GM19043 (cell line): ENCODE measurements around the gene PHF1.

Experiments
- ATAC-seq: cut with Tn5 transposase; IDR thresholded peaks from one replicate; pipeline ENCODE4 v1.9.1; 2021; ENCODE audit warnings: low read depth; ENCODE audit not compliant: unreplicated experiment

Gene PHF1

DNA sequence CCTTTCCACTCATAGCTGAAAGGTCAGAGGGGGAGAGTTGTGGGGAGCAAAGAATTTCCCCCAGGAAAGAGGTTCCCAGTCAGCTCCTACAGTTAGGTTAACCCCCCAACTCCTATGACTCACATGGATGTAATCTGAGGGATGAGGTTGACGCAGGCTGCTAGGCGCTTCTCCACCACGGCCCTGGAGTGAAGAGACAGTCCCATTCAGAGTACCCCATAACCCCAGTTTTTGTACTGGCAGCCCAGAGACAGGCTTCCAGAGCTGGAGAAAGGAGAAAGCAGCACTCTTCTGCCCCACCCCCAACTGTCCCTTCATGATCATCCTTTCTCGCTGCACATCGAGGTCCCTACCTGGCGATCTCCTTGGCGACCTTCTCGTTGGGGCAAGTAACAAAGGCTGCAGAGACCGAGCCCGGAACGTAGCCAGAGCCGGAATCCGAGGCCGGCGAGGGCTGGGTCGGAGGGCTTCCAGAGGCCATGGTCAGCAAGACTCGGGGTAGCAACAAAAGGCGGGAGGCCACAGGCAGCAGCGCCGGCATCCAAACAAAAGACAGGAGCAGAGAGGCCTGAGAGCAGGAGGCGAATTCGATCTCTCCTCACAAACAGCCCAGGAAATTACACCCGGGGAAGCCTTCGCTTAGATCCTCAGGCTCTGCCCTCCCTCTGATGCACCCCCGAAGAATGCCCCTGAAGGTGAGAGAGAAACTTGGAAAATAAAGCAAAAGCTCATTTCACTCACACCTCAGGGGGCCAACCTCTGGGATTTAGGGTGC, 6.5 kb downstream of the PHF1 start:
- no peak for ATAC-seq

DNA sequence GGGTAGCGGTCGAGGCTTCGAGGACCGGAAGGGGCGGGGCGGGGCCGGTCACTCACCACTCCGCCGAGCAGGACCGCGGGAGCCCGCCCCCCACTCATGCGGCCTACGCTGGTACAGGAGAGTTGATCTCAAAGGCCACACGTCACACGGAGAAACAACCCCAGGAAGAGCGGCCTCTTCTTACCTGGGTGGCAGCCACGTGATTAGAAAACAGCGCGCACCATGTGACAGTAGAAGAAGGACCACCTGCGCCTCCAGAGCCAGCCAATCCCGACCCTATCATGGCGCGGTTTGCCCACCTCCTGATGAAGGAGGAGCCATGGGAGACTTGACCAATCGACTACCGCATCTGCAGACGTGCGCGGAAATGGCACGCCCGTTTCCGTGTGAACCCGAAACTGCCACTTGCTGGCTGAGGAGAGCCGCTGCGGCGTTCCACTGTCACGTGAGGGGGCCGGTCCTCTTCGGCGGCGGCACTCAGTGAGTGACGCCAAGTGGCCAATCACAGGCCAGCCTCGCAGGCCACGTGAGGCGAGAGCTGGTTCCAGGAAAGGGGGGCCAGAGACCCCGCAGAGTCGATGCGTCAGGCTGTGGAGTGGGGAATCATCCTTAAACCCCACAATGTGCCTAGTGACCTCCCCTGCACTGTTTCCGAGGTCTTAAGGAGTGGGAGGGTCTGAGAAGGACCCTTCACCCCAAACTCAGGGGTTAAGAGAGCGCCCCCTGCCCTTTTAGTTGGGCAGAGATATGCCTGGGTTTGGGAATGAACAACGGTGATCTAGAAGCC, 7.3 kb downstream of the PHF1 start, which contains the start of gene CUTA:
TSS of gene CUTA (minus strand) at position 205 of the 787 bp plus-strand sequence. CDS start at position 98, 107 bp downstream.
- ATAC-seq, result peak; percentile 80

DNA sequence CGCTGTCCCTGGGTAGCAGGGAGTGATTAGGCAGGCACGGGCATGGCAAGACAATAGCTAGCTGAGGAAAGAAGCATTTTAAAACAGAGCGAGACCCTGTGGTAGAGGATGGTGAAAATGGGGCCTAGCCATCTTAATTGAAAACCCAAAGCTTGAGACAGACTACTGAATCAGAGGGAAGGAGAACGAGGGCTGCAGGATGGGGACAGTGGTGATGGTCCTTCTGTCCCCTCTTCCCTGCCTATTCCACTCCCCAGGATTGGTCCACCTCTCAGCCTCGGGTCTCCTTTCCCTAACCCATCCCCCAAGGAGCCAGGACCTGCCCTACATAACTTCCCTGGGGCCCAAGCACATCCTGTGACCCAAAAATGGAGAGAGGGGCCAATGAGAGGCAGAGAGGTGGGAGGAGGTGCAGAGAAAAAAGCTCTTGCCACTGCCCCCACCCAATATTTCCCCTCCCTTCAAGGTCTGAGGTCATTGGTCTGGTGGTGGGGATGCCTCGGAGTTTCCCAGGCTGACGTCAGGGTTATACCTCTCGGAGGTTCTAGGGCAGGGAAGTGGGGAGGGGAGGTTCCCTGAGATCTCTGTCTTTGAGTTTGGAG, 8.0 kb downstream of the PHF1 start:
- no peak for ATAC-seq

DNA sequence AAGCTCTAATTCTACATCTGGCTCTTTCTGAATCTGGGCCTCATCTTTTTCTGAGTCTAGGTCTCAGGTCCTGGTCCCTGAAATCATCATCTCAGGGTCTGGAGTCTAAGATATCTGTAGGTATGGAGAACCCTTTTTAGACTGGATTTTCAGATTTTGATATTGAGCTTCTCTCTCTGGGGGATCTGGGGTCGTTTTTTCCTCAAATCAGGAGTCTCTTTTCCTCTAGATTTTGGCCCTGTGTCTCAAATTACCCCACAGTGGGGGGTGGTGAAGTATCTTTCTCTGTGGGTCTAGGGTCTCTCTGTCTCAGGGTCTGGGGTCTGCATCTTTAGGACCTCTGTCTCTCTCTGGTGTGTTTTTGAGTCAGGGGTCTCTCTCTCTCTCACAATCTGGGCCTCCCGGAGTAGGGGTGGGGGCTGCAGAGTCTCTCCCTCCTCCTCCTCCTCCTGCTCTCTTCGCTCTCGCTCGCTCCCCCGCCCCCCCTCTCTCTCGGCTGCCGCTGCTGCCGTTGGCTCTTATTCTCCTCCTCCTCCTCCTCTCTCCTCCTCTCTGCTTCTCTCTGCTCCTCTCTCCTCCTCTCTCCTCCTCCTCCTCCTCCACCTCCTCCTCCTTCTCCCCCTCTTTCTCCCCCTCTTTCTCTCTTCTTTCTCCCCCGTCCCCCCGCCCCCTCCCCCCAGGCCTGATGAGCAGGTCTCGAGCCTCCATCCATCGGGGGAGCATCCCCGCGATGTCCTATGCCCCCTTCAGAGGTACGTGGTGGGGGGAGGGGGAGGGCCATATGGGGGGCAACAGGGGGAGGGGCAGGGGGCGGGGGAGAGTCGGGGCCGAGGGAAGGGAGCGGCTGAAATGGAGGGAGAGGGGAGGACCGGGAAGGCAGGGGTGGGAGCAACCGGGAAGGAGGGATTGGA, 9.0 kb downstream of the PHF1 start, which contains the start of gene SYNGAP1:
TSS of gene SYNGAP1 (plus strand) at position 486 of the 911 bp plus-strand sequence. CDS start at position 686, 200 bp downstream.
- ATAC-seq, result no peak

DNA sequence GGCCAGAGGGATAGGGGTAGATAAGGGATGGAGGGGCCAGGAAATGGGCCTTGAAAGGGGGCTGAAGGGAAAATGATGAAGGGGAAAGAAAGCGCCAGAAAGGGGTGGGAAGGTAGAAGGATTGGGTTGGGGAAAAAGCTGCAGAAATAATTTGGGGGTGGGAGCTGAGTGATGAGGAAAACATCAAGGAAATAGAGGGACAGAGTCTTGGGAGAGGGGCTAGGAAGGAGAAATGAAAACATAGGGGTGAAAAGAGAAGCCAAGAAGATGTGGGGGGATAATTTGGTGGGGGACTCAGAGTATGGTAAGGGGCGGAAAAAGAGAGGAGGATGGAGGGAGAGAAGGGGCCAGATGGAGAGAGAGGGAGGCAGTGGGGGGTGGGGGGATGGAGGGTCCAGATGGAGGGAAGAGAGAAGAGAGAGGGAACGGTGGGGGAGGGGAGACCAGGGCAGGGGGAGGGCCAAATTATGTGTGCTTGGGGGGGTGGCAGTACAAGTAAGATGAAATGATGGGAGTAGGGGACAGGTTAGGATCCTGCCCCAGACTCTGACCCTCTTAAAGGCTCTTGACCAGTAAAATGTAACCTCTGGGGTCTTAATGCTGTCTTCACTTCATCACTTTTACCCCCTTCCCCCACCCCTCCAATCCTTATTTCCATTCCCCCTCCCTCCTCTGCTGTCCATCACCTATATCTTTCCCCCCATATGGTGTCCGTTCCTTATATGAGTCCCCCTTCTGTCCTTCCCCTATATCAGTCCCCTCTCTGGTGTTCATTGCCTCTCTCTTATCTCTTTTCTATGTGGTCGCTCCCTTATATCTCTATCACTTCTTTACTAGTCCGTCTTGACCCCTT, 9.9 kb downstream of the PHF1 start:
- no peak for ATAC-seq

DNA sequence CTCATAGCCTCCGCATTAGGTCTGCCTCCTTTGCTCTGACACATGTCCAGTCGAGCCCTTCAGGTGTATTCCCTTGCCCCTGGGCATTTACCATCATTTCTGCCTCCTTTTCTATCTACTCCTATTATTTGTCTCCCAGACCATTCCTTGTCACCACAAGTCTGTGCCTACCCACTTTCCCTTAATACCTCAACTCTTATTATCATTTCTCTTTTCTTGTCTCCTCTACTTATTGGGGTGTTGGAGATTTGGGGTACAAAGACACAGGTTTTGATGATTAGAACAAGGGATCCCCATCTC, 10.5 kb downstream of the PHF1 start:
- ATAC-seq, result no peak

DNA sequence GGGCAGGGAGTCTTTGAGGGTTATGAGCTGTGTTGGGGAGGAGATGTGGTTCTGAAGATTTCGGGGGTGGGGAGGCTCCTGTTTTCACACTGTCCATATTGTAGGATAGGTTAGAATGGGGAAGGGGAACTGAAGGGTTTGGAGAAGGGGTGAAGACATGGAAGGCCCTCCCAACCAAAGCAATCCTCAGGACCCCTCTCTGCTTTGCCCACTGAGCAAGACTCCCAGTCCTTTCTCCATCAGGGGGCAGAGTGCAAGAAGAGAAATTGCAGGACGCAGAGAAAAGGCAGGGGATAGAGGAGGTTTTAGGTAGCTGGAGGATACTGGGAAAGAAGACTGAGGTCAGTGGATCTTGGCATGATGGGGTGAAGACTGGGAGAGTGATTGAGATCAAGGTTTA, 13.0 kb downstream of the PHF1 start:
- no peak for ATAC-seq

DNA sequence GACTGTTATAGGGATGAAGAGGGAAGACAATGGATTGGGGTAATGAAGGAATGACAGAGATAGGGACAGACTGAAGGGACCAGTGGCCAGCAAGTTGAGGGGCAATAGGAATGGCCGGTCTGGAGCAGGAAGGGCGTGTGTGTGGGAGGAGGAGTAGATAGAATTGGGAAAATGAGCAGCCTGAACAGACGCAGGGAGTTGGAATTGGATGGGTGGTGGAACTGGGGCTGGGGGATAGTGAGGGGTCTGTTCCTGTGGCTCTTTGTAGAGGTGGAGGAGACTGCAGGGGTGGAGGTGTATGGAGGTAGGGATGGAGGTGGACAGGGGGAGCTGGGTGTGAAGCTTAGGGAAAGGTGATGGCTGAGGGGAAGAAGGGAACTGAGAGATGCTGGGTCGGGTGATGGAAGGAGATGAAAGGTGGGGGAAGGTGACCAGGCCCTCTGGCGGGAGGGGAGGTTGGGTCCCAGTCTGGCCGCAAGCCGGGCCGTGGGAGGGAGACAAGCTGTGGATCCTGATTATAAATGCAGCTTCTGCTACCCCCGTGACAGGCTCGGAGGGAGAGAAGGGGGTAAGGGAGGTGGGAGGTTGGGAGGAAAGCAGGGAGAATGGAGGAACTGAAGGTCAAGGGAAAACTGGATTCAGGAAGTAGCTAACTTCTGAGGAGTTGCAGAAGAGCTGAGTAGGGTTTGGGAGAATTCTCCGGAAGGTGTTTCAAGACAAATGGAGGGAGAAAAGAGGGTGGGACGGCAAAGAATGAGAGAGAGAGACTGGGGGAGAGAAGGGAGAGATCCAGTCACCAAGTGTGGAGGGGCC, 14.2 kb downstream of the PHF1 start:
- ATAC-seq, result no peak

DNA sequence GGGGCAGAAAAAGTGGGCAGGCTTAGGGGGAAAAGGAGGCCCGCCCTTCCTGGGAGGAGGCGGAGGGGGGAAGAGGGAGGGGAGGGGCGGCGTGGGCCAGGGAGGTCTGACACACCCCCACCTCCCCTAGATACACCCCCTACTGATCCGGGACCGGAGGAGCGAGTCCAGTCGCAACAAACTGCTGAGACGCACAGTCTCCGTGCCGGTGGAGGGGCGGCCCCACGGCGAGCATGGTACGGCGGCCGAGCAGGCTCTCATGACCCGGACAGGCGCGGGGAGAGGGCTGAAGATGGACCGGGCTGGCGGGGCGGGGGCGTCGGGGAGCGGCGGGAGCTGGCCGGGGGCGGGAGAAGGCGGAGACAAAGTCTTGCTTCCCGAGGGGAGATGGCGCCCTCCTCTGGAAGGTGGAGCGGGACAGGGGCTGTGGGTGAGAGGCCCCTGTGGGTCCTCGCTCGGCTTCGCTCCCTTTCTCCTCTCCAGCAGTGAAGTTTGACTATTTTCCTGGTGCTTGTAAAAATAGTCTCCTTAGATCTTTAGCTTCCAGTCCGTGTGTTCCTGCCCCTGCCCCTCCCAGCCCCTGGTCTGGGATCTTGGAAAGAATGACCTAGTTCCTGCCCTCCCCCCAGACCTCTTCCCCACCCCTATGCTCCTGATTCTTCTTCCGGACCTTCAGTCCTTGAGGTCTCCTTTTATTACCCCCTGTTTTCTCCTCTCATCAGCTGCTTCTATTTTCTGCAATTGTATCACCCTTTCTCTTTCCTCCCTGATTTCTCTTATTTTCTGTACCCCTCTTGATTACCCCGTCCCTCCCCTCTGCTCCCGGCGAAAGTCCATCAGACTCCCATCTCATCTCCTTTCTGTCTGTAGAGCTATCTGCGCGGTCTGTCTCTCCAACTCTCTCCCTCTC, 15.1 kb downstream of the PHF1 start:
- ATAC-seq, result no peak

DNA sequence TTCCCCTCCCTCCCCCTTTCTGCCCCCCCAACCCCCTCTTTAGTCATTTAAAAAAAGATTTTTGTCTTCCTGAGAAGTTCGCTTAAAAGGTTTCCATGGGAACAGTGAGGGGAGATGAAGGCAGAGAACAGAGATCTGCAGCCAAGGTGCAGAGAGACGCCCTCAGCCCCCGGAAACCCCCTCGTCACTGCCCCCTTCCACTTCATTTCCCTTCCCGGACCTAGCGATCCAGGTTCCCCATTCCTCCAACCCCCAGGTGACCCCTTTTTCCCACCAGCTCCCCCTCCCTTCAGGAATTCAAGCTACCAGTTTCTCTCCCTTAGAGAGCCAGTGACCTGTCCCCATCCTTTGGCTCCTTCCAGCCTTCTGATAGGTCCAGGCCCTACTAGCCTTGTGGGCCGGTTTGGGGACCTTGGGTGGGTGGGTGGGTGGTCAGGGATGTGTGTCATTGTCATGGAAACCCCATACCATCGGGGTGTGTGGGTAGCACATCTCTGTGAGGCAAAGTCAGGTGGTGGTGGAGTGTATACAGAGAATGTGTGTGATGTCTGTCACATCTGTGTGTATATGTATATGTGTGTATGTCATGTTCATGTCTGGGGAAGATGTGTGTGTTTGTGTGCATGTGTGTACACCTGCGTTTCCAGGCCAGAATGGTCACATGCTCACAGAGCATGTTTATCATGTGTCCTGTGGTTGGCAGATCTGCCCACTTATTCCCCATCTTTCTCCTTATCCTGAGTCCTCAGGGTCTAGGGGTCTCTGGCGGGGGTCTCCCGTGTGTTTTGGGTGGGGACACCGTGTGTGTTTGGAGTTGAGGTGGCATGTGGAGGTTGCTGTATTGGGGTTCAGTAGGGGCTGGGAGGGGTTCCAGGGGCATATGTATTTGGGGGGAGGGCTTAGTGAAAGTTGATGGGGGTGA, 16.0 kb downstream of the PHF1 start:
- no peak for ATAC-seq

DNA sequence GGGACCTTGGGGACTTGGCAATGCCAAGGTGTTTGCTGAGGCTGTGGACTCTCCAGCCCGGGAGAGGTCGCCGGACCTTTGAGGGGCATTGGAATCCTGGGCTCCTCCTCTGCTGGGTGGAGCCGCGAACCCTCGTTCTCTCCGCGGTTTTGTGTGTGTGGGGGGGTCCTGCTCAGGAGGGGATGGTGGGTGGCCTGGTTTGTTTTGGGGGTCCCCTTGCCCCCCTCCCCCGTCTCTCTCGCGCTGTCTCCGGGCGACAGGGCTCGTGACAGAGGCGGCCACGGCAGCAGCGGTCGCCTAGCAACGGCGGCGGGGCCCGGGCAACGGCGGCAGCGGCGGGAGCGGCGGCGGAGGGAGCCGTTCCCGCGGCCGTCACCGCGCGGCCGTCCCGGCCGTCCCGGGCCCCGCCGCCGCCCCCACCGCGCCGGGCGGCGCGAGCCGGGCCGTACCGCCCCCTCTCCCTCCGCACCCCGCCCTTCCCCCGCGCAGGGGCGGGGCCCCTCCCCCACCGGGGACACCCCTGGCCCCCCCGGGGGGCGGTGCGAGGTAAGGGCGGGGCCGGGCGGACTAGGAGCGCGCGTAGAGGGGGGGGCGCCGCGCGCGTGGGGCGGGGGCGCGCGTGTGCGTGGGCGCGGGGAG, 16.9 kb downstream of the PHF1 start:
- ATAC-seq, result no peak

DNA sequence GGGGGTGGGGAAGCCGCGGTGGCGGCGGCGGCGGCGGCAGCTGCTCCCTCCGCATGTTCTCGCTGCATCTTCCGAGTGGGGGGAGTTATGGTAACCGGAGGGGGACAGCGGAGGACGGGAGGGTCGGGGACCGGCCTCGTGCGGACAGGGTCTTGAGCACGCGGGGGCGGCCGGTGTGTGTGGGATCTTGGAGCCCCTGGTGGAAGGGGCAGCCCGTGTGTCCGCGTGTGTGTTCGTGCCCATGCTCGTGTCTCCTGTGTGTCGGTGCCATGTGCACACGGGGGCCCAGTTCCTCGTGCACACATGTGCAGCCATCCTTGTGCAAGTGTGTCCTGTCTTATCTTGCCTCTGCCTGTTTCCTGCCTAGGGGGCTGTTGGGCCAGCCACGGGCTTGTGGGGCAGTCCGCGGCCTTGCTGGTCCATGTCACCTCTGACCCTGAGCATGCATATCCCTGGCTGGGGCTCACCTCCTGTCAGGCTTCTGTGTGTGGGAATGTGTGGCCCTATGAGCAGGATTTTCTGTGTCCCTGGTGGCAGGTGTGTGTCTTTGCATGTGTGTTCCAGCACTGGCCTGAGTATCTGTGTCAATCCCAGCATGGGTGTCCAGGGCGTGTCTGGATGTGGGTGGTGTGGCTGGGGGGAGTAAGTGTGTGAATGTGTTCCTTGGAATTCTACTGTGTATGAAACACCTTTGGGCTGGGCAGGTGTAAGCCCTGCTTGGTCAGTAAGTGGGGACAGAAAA, 17.6 kb downstream of the PHF1 start:
- no peak for ATAC-seq

DNA sequence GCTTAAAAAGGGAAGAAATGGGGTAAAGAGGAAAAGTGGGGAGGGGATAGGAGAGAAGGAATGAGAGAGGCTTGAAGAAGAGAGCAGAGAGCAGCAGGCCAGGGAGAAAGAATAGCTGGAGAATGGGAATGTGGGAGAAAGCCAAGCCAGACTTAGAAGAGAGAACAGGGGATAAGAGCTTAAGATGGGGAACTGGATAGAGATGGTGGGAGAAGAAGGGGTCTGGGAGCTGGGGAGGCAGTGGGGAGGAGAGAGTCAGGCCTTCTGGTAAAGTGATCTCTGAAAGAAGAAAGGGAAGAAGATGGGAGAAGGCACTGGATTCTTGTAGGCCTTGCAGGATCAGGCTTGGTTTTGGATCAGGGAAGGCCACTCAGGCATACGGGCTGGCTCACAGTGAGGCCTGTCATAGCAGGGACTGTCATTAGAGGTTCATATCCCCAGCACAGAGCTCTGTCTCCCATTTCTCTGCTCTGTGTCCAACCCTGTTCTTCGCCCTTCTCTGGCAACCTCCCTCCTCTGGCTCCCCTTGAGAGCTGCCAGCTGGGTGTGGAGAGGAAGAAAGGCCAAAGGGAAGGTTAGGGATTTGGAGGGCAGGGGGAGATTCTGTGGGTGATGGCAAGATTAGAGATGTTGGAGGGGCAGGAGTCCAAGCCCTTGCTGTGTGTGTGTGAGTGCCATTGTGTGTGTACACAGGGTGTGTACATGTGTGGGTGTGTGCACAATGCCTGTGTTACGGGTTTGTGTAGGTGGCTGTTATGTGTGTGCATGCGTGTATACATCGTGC, 18.3 kb downstream of the PHF1 start:
- no peak for ATAC-seq

DNA sequence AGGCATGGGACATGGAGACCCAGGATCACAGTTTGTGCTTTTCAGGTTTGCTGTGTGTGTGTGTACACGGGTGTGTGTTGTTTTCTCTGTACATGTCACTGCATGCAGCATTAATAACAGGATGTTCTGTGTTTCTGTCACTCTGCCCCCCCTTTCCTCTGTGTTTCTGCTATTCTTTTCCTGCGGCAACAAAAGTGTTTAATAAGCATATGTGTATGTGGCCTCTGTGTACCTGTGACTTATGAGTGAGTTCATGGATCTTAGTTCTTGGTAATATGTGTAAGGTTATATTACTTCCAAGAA, 18.9 kb downstream of the PHF1 start:
- no peak for ATAC-seq

DNA sequence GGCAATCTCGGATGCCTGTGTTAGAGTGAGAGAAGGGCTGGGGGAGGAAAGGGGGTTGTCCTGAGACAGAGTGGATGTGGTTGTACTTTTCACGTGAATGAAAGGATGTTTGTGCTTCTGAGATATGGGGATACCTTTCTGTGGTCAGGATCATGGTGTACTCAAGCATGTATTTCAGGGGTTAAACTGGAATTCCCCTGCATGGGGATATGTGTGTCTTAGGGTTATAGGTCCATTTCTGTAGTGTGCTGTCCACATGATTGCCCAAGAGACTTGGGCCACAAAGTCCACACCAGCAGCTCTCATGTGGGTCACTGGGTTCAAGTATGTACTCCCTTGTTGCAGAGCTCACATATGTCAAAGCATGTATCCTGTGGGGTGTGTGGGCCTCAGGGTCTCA, 19.5 kb downstream of the PHF1 start:
- ATAC-seq, result no peak
